Cardiac fibroblast (primary cell): Measurements from ENCODE around the gene ZNF710.
A peak's percentile ranks its signal among the peaks of the same experiment; 100 is the strongest.

Source experiments
- DNase-seq, 2 donors: peaks; one replicate each; pipeline versions ENCODE4 v3.0.0 to v3.0.0-alpha.2; 2010; ENCODE audit warnings: low read depth in 2 of 2
- H3K4me3 ChIP-seq, 2 donors: replicated peaks in 1 of 2; 1 replicate in 1 of 2; 2 replicates in 1 of 2; pipeline ENCODE4 v1.5.1; 2011; ENCODE audit warnings: low read depth in 2 of 2, low read length in 2 of 2, mild to moderate bottlenecking in 2 of 2, moderate library complexity in 1 of 2
- CTCF ChIP-seq: IDR thresholded peaks from one replicate; pipeline ENCODE4 v1.5.1; 2011; ENCODE audit warnings: low read depth, mild to moderate bottlenecking, low read length, inconsistent platforms

The ZNF710 gene

GRCh38 chr15:90007076-90007460 lies 5.9 kb downstream of the ZNF710 start:
- no peak for TF ChIP-seq CTCF
- DNase-seq: no peak

GRCh38 chr15:90008607-90009006 lies 7.5 kb downstream of the ZNF710 start:
- peak in 1 of 2 donors; percentile 25 for DNase-seq
- H3K4me3 ChIP-seq: no peak overlapping the region

More at GRCh38 chr15:90007076-90007460, 5.9 kb downstream of the ZNF710 start:
- H3K4me3 ChIP-seq: no peak overlapping the region

GRCh38 chr15:90009301-90010022 lies 8.3 kb downstream of the ZNF710 start:
- no peak overlapping the region for H3K4me3 ChIP-seq
- DNase-seq: no peak

More at GRCh38 chr15:90008607-90009006, 7.5 kb downstream of the ZNF710 start:
- no peak for TF ChIP-seq CTCF

GRCh38 chr15:90011705-90012104 lies 10.6 kb downstream of the ZNF710 start:
- H3K4me3 ChIP-seq: no peak overlapping the region
- no peak for DNase-seq
- no peak for TF ChIP-seq CTCF

More at GRCh38 chr15:90009301-90010022, 8.3 kb downstream of the ZNF710 start:
- no peak for TF ChIP-seq CTCF

- TF ChIP-seq CTCF: no peak
- no peak overlapping the region for H3K4me3 ChIP-seq
- DNase-seq: no peak
Observed at GRCh38 chr15:90013503-90013937, 12.4 kb downstream of the ZNF710 start.

GRCh38 chr15:90015294-90015693 lies 14.2 kb downstream of the ZNF710 start:
- H3K4me3 ChIP-seq: no peak overlapping the region
- no peak for TF ChIP-seq CTCF
- DNase-seq: no peak

GRCh38 chr15:90015749-90016148 lies 14.6 kb downstream of the ZNF710 start:
- DNase-seq: no peak
- no peak for TF ChIP-seq CTCF
- H3K4me3 ChIP-seq: no peak overlapping the region
